H9 (cell line): ENCODE measurements around the gene ARHGEF17. TPM values are rescaled to one million over a fixed set of nuclear protein-coding genes. Genes with fewer than 3 reads are reported as not detected.
A peak's percentile ranks its signal among the peaks of the same experiment; 100 is the strongest.

Source experiments
- DNase-seq: peaks from one replicate; pipeline ENCODE4 v3.0.0-alpha.2; 2017
- H2AFZ ChIP-seq: one replicate; pipeline ENCODE4 v1.6.1; 2013; ENCODE audit warnings: mild to moderate bottlenecking, low read length, control low read depth, moderate library complexity
- H2AK5ac ChIP-seq: 2 replicates; pipeline ENCODE4 v1.6.1; 2013; ENCODE audit warnings: low read length, control low read depth, mixed read lengths; ENCODE audit not compliant: insufficient read length
- H2BK120ac ChIP-seq: one replicate; pipeline ENCODE4 v1.6.1; 2013; ENCODE audit warnings: low read depth, mild to moderate bottlenecking, low read length, control low read depth, inconsistent platforms; ENCODE audit not compliant: poor library complexity, severe bottlenecking
- H2BK12ac ChIP-seq: 2 replicates; pipeline ENCODE4 v1.6.1; 2013; ENCODE audit warnings: low read length, control low read depth, mixed read lengths, low read depth; ENCODE audit not compliant: insufficient read length
- H2BK15ac ChIP-seq: 2 replicates; pipeline ENCODE4 v1.6.1; 2013; ENCODE audit warnings: low read depth, low read length, control low read depth
- H2BK20ac ChIP-seq: one replicate; pipeline ENCODE4 v1.6.1; 2013; ENCODE audit warnings: low read depth, mild to moderate bottlenecking, low read length, control low read depth, inconsistent platforms; ENCODE audit not compliant: poor library complexity, severe bottlenecking
- H2BK5ac ChIP-seq: 2 replicates; pipeline ENCODE4 v1.6.1; 2013; ENCODE audit warnings: low read length, control low read depth, mixed read lengths; ENCODE audit not compliant: insufficient read length
- H3K14ac ChIP-seq: 2 replicates; pipeline ENCODE4 v1.6.1; 2013; ENCODE audit warnings: low read length, control low read depth; ENCODE audit not compliant: insufficient read depth
- H3K18ac ChIP-seq: 2 replicates; pipeline ENCODE4 v1.6.1; 2013; ENCODE audit warnings: low read depth, mild to moderate bottlenecking, mixed read lengths, low read length, control low read depth; ENCODE audit not compliant: insufficient read length
- H3K23ac ChIP-seq: 2 replicates; pipeline ENCODE4 v1.6.1; 2013; ENCODE audit warnings: low read length, control low read depth, mixed read lengths, low read depth; ENCODE audit not compliant: insufficient read length
- H3K23me2 ChIP-seq: 2 replicates; pipeline ENCODE4 v1.6.1; 2013; ENCODE audit warnings: low read depth, mild to moderate bottlenecking, mixed read lengths, low read length, control low read depth; ENCODE audit not compliant: insufficient read length, poor library complexity, severe bottlenecking
- H3K27ac ChIP-seq: 2 replicates; pipeline ENCODE4 v1.5.1; 2013; ENCODE audit warnings: low read length, control low read depth, mixed read lengths, low read depth; ENCODE audit not compliant: insufficient read length
- H3K27me3 ChIP-seq: 2 replicates; pipeline ENCODE4 v1.6.1; 2013; ENCODE audit warnings: low read length, control low read depth, inconsistent platforms; ENCODE audit not compliant: insufficient read depth
- H3K4ac ChIP-seq: 2 replicates; pipeline ENCODE4 v1.6.1; 2013; ENCODE audit warnings: low read depth, mild to moderate bottlenecking, control low read depth, inconsistent platforms, low read length, moderate library complexity
- H3K4me1 ChIP-seq: 2 replicates; pipeline ENCODE4 v1.6.1; 2013; ENCODE audit warnings: low read length, control low read depth, inconsistent platforms; ENCODE audit not compliant: insufficient read depth
- H3K4me2 ChIP-seq: 2 replicates; pipeline ENCODE4 v1.6.1; 2013; ENCODE audit warnings: low read length, control low read depth, mixed read lengths; ENCODE audit not compliant: insufficient read length, insufficient read depth
- H3K56ac ChIP-seq: 2 replicates; pipeline ENCODE4 v1.6.1; 2013; ENCODE audit warnings: low read depth, mild to moderate bottlenecking, mixed read lengths, low read length, control low read depth; ENCODE audit not compliant: insufficient read length
- H3K79me1 ChIP-seq: 2 replicates; pipeline ENCODE4 v1.6.1; 2013; ENCODE audit warnings: low read depth, mild to moderate bottlenecking, moderate library complexity, low read length, control low read depth, inconsistent platforms; ENCODE audit not compliant: insufficient read depth, poor library complexity, severe bottlenecking
- H3K79me2 ChIP-seq: 2 replicates; pipeline ENCODE4 v1.6.1; 2013; ENCODE audit warnings: low read length, control low read depth, inconsistent platforms; ENCODE audit not compliant: insufficient read depth
- H3K9ac ChIP-seq: 2 replicates; pipeline ENCODE4 v1.6.1; 2013; ENCODE audit warnings: low read length, control low read depth, mixed read lengths; ENCODE audit not compliant: insufficient read length; ENCODE audit errors: extremely low read depth
- H3K9me3 ChIP-seq: one replicate; pipeline ENCODE4 v1.6.1; 2013; ENCODE audit warnings: low read depth, low read length, inconsistent platforms; ENCODE audit not compliant: control insufficient read depth
- H3T11ph ChIP-seq: one replicate; pipeline ENCODE4 v1.6.1; 2013; ENCODE audit warnings: mild to moderate bottlenecking, low read length, control low read depth, inconsistent platforms
- H4K20me1 ChIP-seq: one replicate; pipeline ENCODE4 v1.6.1; 2013; ENCODE audit not compliant: control insufficient read depth, insufficient read length, insufficient read depth
- H4K5ac ChIP-seq: 2 replicates; pipeline ENCODE4 v1.6.1; 2013; ENCODE audit warnings: low read depth, mild to moderate bottlenecking, mixed read lengths, low read length, control low read depth; ENCODE audit not compliant: insufficient read length
- H4K8ac ChIP-seq: replicated peaks from 2 replicates; pipeline ENCODE4 v1.6.1; 2013; ENCODE audit warnings: low read length, control low read depth, mixed read lengths, low read depth; ENCODE audit not compliant: insufficient read length
- H4K91ac ChIP-seq: 2 replicates; pipeline ENCODE4 v1.6.1; 2013; ENCODE audit warnings: low read depth, mild to moderate bottlenecking, moderate library complexity, mixed read lengths, low read length, control low read depth; ENCODE audit not compliant: insufficient read length
- H3K27ac Mint-ChIP-seq, 3 experiments: 2 replicates in 2 of 3; 3 replicates in 1 of 3; pipeline ENCODE4 v1.8.0; 2020 to 2021; ENCODE audit warnings: mixed read lengths in 3 of 3, mild to moderate bottlenecking in 1 of 3, moderate library complexity in 1 of 3
- H3K27me3 Mint-ChIP-seq: 2 replicates; pipeline ENCODE4 v1.8.0; 2021; ENCODE audit warnings: low read depth, mild to moderate bottlenecking, moderate library complexity, mixed read lengths
- H3K36me3 Mint-ChIP-seq, 3 experiments: 2 replicates in 2 of 3; 3 replicates in 1 of 3; pipeline ENCODE4 v1.8.0; 2020 to 2021; ENCODE audit warnings: low read depth in 3 of 3, mixed read lengths in 3 of 3; ENCODE audit not compliant: insufficient read depth in 1 of 3
- H3K4me1 Mint-ChIP-seq, 2 experiments: 2 replicates each; pipeline ENCODE4 v1.8.0; 2020; ENCODE audit warnings: mixed read lengths in 2 of 2
- H3K4me3 Mint-ChIP-seq, 2 experiments: 2 replicates in 1 of 2; 3 replicates in 1 of 2; pipeline ENCODE4 v1.8.0; 2020 to 2021; ENCODE audit warnings: mild to moderate bottlenecking in 2 of 2, mixed read lengths in 2 of 2, moderate library complexity in 1 of 2
- H3K9me3 Mint-ChIP-seq, 2 experiments: 2 replicates in 1 of 2; 3 replicates in 1 of 2; pipeline ENCODE4 v1.8.0; 2020; ENCODE audit warnings: mild to moderate bottlenecking in 2 of 2, mixed read lengths in 2 of 2, moderate library complexity in 1 of 2
- WGBS: extraction: QIAGEN DNeasy Blood & Tissue Kit; methylation state at CpG from one replicate; pipeline ENCODE4 v1.1.7; 2013; ENCODE audit warnings: missing lambda C conversion rate, low lambda C conversion rate, mixed read lengths; ENCODE audit not compliant: insufficient read length; ENCODE audit errors: extremely low coverage; 5-methylcytosine and 5-hydroxymethylcytosine counted together
- long read RNA-seq: library from polyadenylated mRNA; unstranded; transcript quantifications from one replicate; pipeline ENCODE4 v2.0.0, GENCODE V29; 2020
- total RNA-seq: library from RNA; stranded (reverse); gene quantifications from 2 replicates; pipeline ENCODE4 v1.2.1, GENCODE V29; 2021
- TF ChIP-seq, protein P1 (sequence below): fragments of 200-600 bp; sonication (generic); conservative IDR thresholded peaks from 3 replicates; pipeline ENCODE4 v1.8.0; 2021; ENCODE audit warnings: antibody characterized with exemption, mild to moderate bottlenecking

ARHGEF17 gene, protein sequence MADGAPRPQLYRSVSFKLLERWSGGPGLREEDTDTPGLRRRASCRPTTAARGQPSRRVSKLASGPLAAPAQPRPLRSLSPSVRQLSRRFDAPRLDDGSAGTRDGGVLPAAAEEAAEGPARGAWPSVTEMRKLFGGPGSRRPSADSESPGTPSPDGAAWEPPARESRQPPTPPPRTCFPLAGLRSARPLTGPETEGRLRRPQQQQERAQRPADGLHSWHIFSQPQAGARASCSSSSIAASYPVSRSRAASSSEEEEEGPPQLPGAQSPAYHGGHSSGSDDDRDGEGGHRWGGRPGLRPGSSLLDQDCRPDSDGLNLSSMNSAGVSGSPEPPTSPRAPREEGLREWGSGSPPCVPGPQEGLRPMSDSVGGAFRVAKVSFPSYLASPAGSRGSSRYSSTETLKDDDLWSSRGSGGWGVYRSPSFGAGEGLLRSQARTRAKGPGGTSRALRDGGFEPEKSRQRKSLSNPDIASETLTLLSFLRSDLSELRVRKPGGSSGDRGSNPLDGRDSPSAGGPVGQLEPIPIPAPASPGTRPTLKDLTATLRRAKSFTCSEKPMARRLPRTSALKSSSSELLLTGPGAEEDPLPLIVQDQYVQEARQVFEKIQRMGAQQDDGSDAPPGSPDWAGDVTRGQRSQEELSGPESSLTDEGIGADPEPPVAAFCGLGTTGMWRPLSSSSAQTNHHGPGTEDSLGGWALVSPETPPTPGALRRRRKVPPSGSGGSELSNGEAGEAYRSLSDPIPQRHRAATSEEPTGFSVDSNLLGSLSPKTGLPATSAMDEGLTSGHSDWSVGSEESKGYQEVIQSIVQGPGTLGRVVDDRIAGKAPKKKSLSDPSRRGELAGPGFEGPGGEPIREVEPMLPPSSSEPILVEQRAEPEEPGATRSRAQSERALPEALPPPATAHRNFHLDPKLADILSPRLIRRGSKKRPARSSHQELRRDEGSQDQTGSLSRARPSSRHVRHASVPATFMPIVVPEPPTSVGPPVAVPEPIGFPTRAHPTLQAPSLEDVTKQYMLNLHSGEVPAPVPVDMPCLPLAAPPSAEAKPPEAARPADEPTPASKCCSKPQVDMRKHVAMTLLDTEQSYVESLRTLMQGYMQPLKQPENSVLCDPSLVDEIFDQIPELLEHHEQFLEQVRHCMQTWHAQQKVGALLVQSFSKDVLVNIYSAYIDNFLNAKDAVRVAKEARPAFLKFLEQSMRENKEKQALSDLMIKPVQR (N-terminal part only)
- total RNA-seq, result 6.2 and 7.4 TPM in 2 replicates
- long read RNA-seq, partial matches to known transcripts, result 1 of 1 reads
- long read RNA-seq, other reads (novel, unspliced or antisense), result 0 of 1 reads

DNA sequence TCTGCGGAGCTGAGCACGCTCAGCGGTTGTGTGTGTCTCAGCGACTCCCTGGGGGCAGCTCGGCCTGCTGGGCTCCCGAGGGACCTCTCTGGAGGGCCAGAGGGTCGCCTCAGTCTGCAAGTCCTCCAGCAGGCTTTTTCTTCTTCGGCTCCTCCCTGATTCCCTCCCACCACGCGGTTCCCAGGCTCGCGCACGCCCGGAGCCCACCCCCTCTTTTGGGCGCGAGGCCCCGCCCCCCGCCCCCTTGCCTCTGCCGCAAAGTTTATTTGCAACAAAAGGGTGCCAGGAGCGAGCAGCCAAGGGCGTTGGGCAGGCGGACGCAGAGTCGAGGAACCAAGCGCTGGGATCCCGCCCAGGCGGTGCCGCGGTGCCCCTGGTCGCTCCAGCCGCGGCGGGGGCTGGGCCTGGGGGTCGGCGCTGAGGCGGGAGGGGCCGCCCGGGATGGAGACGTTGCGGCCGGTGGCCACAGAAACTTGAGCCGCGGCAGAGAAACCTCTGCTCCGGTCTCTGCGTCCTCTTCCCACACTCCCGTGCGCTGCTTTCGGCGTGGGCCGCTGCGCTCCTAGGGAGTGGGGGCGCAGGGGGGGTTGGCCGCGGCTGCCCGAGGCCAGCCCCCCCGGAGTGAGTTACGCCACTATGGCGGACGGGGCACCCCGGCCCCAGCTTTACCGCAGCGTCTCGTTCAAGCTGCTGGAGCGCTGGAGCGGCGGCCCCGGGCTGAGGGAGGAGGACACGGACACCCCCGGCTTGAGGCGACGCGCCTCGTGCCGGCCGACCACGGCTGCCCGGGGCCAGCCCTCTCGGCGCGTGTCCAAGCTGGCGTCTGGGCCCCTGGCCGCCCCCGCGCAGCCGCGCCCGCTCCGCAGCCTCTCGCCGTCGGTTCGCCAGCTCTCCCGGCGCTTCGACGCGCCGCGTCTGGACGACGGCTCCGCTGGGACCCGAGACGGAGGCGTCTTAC, at the start of gene ARHGEF17:
Gene ARHGEF17 (plus strand): TSS at position 274 of the 958 bp plus-strand sequence. CDS start 363 bp downstream, at position 637.
- Histone ChIP-seq H2BK20ac (no peak within 1 kb of the TSS), H3K56ac (no peak within 1 kb of the TSS), H4K5ac (no peak within 1 kb of the TSS), H2AFZ (peak within 1 kb of the TSS; percentile 35), H4K20me1 (no peaks in the 10 kb centered on the region), H3T11ph (no peak within 1 kb of the TSS), H3K18ac (peak within 1 kb of the TSS; percentile 84), H3K27ac (no peak within 1 kb of the TSS), H2BK12ac (no peak within 1 kb of the TSS), H4K8ac (no peak within 1 kb of the TSS), H3K9me3 (no peaks in the 10 kb centered on the region), H3K9ac (peak within 1 kb of the TSS; percentile 23), H3K4me1 (no peaks in the 10 kb centered on the region), H3K14ac (peak within 1 kb of the TSS; percentile 86), H3K79me2 (no peaks in the 10 kb centered on the region; the same call in 1 of the 2 replicates), H2AK5ac (no peak within 1 kb of the TSS), H3K4ac (no peak within 1 kb of the TSS), H4K91ac (no peak within 1 kb of the TSS), H3K27me3 (peaks cover 4% of the 10 kb centered on the region; the same call in 1 of the 2 replicates), H3K4me2 (peak within 1 kb of the TSS; percentile 77), H2BK120ac (no peak within 1 kb of the TSS), H3K79me1 (no peaks in the 10 kb centered on the region), H3K23ac (no peak within 1 kb of the TSS), H2BK15ac (no peak within 1 kb of the TSS; the same call in 1 of the 2 replicates), H2BK5ac (no peak within 1 kb of the TSS), H3K23me2 (peaks cover 24% of the 10 kb centered on the region)
- TF ChIP-seq, protein P1, sequence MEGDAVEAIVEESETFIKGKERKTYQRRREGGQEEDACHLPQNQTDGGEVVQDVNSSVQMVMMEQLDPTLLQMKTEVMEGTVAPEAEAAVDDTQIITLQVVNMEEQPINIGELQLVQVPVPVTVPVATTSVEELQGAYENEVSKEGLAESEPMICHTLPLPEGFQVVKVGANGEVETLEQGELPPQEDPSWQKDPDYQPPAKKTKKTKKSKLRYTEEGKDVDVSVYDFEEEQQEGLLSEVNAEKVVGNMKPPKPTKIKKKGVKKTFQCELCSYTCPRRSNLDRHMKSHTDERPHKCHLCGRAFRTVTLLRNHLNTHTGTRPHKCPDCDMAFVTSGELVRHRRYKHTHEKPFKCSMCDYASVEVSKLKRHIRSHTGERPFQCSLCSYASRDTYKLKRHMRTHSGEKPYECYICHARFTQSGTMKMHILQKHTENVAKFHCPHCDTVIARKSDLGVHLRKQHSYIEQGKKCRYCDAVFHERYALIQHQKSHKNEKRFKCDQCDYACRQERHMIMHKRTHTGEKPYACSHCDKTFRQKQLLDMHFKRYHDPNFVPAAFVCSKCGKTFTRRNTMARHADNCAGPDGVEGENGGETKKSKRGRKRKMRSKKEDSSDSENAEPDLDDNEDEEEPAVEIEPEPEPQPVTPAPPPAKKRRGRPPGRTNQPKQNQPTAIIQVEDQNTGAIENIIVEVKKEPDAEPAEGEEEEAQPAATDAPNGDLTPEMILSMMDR, result no peak
- peaks cover 25 to 34% of the 10 kb centered on the region in 2 experiments for H3K4me1 Mint-ChIP-seq
- DNase-seq, result peak; percentile 89
- H3K27ac Mint-ChIP-seq, result peak within 1 kb of the TSS; percentile 7 to 93 (median 92); a peak in 6 of 7 replicates
- H3K9me3 Mint-ChIP-seq, result no peaks in the 10 kb centered on the region; a peak in 1 of 5 replicates
- no CpG with 5 or more reads among the region's 105 CpGs for WGBS
- H3K36me3 Mint-ChIP-seq, result peaks cover 0 to 5% (median 0%) of the 10 kb centered on the region in 3 experiments; a peak in 2 of 7 replicates
- H3K4me3 Mint-ChIP-seq, result peak within 1 kb of the TSS; percentile 65 to 81
- H3K27me3 Mint-ChIP-seq, result peaks cover 60% of the 10 kb centered on the region
